Heart left ventricle (tissue), 13 donors: ENCODE data around the gene AFAP1L1.

Experiments used
- CTCF ChIP-seq, 12 donors: fragments of 200-600 bp; sonication (generic) in 4 of 12; IDR thresholded peaks; one replicate each; pipeline versions ENCODE4 v1.5.0 to v1.8.0; 2018 to 2022; ENCODE audit warnings: antibody characterized with exemption in 12 of 12, mild to moderate bottlenecking in 5 of 12
- POLR2A ChIP-seq, 2 donors: fragments of 450-650 bp; IDR thresholded peaks; one replicate each; pipeline ENCODE4 v1.6.1; 2017; ENCODE audit warnings: antibody characterized with exemption in 2 of 2, mild to moderate bottlenecking in 2 of 2, moderate library complexity in 2 of 2
- donor health status: ischemic (EF 13 %, LVEDD 7.1; RV severe dilation, severe dysfunction).
- donor health status: DM: no; HTN: yes; CAD: no.
- donor health status: DM: no; HTN: no; CAD: no.
- donor health status: ischemic (EF 25% LVEDD 6.9; RV normal size, moderate dysfunction).
- donor health status: ischemic (EF 25% LVEDD 5.7; RV mildly dilated, moderate dysfunction).
- donor health status: ischemic (EF 35%, LVEDD 5.7; RV mildly dilated, moderate dysfunction).
- donor health status: nonischemic (EF 11% LVEDD 7.7; RV severe dilation, severe dysfunction).
- donor health status: DM: yes; HTN: yes; CAD: no.
- donor health status: PGD.
- donor health status: ischemic (EF 29% LVEDD 5.4; RV normal size, mild dysfunction).
- donor health status: nonischemic (EF 23%, LVEDD 6.1; RV moderate dilation, normal function).

- TF ChIP-seq CTCF (IDR thresholded peaks at IDR 0.05) (no peak), POLR2A (IDR thresholded peaks at IDR 0.05) (no peak)
These were observed 13.5 kb downstream of the AFAP1L1 start for GRCh38 chr5:149285153-149285552.
